GM18502 (cell line): ENCODE measurements around the gene PROSER2.

Experiments
- ATAC-seq: cut with Tn5 transposase; IDR thresholded peaks from one replicate; pipeline ENCODE4 v1.9.1; 2021; ENCODE audit warnings: mild to moderate bottlenecking; ENCODE audit not compliant: unreplicated experiment, poor library complexity

PROSER2 gene

DNA sequence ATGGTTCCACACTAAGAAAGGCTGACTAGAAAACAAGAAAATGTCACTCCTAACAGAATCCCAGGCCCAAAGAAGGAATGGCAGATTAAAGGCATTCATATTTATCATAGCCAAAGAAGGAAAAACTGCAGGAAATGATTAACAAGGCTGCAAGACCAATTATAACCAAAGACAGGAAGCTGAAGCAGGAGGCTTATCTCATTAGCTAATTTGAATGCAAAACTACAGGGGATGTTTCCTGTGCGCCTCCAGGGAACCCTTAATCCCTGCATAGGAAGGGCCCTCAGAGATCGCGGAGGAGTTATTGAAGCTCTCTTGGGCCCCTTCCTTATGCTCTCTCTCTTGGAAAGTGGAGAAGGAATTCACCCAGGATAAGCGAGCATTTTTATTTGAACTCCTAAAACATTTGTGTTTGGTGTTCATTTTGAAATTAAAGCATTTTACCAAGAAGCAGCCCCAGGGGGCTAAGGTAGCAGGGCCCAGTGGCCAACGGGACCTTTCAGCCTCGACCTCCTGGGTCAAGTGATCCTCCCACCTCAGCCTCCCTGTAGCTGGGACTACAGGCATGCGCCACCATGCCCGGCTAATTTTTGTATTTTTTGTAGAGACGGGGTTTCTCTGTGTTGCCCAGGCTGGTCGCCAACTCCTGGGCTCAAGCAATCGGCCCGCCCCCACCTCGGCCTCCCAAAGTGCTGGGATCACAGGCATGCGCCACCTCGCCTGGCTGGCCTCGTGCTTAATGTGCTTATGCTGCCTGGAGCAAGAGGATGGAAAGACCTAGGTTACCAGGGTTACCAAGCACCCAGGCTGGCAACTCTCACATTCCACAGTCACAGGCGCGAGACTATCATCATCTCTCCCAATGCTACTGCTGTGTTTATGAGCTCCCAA, 24.1 kb upstream of the PROSER2 start:
- ATAC-seq = no peak

DNA sequence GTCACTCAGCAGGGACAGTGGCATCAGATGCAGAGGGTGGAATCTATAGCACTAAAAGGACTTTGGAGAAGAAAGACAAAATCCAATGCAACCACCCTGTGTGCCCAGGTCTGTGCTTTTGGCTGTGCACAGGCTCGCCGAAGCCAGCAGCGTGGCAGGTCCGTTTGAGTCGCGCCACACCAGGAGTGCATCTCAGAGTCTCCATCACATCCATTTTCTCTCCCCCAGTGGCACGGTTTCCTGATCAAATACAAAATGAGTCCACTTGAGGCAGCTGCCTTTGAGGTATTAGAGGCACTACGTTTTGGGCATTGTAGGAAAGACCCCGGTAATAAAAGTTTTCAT, 23.4 kb upstream of the PROSER2 start:
- ATAC-seq = no peak

DNA sequence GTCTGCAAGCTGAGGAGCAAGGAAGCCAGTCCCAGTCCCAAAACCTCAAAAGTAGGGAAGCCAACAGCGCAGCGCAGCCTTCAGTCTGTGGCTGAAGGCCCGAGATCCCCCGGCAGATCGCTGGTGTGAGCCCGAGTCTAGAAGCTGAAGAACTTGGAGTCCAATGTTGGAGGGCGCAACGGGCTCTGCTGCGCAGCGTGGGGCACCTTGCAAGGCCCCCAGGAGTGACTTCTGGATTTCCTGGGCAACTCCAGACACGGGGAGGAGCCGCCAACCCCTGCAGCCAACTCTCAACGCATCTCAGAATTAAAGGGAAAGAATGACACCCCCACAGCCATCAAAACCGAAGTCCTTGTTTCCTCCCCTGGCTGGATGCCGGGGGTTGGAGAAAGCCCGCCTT, 18.8 kb upstream of the PROSER2 start:
- ATAC-seq = no peak

DNA sequence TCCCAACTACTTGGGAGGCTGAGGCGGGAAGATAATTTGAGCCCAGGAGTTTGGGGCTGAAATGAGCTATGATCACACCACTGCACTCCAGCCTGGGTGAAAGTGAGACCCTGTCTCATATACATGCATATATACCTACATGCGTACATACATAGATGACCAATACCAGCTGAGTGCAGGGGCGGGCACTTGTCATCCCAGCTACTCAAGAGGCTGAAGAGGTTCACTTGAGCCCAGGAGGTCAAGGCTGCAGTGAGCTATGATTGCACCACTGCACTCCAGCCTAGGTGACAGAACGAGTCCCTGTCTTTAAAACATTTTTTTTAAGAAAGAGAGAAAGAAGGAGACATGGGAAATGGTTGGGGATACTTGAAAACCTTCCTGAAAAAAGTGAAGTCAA, 17.4 kb upstream of the PROSER2 start:
- ATAC-seq = no peak

DNA sequence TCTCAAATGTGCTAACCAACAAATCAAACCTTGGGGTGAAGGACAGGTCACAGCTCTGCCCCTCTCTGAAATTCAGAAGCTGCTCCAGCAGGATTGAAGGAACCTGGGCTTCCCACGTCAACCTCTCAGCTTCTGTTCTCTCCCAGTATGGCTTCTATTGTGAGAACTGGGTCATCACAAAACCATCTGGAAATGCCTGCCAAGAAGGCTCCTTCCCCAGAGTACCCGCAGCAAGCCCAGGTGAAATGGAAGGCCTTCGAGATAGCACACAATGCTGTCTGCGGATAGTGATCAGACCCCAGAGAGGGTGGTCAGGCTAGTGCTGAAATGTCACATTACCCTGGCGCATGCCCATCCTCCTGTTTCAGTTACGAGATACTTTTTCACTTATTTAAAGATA, 16.4 kb upstream of the PROSER2 start:
- ATAC-seq = no peak

DNA sequence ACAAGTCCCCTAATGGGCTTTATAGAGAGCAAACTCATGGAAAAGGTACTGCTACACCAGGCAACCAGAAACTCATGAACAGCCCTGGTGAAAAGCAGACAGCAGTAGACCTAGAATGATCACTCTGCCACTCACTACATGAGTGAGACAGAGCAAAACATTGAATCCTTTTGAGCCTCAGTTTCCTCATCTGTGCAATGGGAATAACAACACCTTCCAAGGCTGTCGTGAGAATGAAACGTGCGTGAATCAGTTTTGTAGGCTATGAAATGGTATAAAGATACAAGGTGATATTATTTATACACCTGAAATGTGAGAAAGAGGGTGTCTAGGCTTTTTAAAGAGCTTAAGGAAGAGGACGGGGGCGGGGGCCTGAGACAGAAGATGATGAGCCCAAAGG, 14.3 kb upstream of the PROSER2 start:
- ATAC-seq = no peak

DNA sequence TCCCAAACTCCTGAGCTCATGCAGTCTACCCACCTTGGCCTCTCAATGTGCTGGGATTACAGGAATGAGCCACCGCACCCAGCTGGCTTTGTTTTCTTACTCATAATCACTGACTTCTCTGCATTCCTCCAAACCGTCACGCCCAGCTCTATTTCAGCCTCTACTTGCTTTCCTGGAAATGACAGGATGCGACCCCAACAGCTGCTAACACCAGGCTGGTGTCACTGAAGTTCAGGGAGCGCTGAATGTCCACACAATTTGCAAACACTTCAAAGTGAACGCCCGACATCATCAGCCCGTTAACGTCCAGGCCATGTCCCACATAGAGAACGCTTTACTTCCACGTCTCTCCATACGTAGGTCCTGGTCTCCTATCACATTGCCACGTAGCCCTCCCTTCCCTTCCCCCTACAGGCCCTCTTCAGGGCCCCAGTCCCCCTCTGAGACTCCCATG, 12.8 kb upstream of the PROSER2 start:
- ATAC-seq = no peak

DNA sequence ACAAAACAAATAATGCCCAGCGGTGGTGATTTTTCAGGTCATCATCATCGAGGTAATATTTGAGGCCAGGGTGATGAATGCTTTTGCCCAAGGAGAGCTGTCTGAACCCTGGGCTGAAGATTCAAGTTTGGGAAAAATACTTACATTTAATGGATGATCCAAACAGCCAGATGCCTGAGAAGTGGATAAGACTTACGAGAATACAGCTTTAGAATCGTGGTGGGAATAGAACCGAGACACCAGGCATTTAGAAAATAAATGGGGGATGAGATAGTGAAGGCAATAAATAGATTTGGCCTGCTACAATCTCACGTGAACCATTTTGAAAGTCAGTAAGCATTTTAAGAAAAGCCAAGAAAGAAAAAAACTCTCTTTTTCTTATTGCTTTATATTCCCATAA, 12.2 kb upstream of the PROSER2 start:
- no peak for ATAC-seq

DNA sequence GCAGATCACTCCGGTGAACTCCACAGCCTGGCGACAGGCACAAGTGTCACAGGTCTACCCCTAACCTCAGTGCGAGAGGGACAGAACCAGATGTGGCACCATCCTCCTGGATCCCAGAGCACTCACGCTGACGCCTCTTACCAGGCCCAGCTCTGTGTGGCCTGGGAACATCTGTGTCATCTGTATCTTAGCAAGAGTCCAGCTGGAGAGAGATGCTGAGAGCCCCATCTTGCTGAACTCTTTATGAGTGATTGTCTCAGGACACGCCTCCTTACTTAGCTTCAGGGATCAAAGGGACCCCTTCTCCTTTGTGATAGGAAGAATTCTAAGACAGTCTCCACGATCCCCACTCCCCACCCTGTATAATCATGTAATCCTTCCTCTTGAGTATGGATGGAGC, 10.0 kb upstream of the PROSER2 start:
- ATAC-seq = no peak

DNA sequence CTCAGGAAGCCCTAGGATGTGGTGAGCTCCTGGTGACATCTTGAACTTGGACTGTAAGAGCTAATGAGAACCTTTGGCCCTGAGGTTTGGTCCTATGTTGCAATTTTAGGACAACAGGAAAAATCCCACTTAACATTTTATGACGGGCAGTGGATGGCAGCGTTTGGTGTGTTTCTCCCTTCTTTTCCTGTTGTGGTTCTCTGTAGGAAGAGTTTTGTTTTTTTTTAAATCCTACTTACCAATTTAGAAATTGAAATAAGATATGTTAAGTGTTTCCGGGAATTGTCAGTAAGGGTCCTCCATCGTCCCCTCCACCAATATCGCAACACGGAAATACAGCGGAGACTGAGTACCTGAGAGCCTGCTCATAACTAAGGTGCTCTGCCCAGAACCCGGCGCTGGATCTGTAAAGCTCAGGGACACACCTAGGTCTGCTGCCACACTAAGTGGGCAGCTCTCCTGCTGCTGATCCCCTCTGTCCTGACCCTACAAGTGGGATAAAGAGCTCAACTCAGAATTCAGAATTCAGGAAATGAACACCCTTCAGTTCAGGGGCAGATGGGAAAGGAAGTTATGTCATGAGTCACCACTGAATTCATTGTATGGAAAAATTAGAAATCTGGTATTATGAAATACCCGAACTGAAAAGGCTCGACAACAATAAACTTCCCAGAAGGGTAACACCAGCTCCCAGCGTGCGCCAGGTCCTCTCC, 9.1 kb upstream of the PROSER2 start:
- no peak for ATAC-seq

DNA sequence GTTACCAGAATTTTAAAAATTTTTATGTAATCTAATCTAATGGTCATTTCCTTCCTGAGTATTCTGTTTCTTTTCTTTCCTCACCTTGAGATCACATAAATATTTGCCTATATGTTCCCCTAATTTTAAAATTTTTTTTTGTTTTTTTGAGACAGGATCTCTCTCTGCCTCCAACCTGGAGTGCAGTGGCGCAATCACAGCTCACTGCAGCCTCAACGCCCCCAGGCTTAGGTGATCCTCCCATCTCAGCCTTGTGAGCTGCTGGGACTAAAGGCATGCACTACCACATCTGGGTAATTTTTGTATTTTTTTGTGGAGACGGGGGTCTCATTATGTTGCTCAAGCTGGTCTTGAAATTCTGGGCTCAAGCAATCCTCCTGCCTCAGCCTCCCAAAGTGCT, 4.1 kb upstream of the PROSER2 start:
- ATAC-seq = no peak

DNA sequence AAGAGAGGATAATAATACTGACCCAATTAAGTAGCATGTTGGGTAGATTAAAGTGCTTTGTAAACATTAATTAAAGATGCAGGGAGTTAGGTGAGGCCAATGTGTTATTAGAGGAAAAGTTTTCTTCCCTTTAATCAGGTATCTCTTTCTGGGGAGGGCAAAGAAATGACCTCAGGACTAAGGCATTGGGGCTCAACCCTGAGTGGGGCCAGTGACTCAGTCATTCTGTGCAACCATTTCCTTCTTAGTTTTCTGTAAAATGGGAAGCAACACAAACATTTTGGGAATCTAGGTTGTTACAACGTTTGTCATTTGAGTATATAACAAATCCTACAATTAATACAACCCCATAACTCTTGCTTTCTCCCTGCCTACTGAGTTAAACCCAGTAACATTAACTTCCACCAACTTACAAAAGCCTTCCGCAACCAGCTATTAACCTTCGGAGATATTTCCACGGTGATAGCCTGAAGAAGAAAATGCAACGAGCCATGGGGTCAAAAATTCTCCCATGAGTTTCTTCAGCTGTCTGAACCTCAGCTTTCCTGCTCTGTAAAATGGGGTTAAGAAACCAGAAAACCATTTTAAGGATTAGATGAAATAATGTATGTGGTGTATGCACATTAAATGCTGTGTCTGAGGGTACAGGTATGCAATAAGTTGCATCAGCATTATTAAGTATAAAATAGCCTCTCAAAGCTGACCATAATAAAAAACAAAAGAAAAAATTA, 965 bp upstream of the PROSER2 start:
- no peak for ATAC-seq

DNA sequence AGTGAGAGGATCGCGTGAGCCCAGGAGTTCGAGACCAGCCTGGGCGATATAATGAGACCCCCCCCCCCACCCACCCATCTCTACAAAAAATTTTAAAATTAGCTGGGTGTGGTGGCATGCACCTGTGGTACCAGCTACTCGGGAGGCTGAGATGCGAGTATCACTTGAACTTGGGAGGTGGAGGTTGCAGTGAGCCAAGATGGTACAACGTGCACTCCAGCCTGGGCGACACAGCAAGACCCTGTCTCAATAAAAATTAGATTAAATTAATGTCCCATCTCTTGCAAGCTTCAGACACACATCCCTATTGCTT, 391 bp upstream of the PROSER2 start:
- ATAC-seq = no peak

DNA sequence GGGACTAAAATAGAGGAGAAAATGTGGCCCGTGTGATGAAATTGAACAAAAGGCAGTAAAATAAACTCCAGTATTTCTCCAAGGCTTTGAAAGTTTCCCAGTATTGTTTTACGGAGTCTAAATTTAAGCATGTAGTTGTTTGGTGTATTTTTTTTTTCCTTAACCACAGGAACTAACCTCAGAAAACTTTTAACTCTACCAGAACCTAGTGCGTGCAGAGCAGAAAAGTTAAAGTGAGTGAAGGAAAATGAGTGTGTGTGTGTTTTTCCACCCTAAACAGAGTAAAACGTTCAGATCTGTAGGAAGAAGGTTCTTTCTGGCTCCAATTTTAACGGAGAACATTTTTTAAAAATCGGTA, 812 bp downstream of the PROSER2 start:
- no peak for ATAC-seq

DNA sequence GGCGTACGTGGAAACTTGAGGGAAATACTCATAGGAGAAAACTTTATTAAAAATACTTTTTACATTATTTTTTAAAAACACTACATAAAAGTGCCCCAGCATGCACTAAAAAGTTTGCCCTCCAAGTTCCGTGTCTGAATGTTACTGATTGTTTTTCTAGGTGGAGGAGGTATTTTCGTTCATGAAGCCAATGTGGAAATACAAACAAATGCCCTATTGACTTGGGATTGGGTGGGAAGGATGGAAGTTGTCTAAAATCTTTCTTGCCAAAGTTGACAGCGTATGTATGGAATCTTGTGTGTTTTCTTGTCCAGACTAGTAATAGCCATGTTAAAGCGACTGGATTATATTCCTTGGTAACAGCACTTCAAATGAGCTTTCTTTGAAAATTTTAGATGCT, 1.2 kb downstream of the PROSER2 start:
- no peak for ATAC-seq

DNA sequence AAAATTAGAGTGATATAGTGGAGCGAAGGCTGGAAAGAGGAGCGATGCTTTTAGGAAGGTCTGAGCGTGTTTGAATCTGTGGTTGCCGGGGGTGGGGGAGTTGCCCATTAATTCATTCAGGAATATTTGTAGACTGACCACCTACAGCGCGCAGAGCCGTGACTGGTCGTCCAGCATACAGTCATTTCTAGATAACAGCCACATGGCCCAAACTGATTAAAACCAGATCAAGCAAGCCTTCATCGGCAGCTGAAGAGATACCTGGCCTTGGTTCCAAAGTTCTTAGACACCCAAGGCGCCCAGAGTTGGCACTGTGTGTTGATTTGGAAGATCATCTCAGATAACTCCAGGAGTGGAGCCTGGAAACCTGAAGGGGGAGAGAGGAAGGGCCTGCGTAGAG, 1.7 kb downstream of the PROSER2 start:
- no peak for ATAC-seq

DNA sequence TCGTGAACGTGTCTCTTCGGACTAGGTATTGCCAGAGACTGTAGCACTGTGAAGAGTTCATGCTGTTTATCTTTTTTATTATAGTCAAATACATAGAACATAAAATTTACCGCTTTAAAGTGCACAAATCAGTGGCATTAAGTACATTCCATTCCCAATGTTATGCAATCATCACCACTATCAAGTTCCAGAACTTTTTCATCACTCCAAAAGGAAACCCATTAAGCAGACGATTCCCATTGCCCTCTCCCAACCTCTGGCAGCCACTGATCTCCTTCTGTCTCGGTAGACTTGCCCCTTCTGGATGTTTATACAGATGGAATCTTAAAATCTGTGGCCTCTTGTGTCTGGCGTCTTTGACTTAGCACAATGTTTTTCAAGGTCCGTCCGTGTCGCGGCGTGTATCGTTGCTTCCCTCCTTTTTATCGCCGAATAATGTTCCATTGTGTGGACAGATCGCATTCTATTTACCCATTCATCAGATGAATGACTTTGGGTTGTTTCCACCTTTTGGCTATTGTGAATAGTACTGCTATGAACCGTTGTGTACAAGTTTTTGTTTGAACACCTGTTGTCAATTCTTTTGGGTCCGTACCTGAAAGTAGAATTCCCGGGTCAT, 2.7 kb downstream of the PROSER2 start:
- no peak for ATAC-seq

DNA sequence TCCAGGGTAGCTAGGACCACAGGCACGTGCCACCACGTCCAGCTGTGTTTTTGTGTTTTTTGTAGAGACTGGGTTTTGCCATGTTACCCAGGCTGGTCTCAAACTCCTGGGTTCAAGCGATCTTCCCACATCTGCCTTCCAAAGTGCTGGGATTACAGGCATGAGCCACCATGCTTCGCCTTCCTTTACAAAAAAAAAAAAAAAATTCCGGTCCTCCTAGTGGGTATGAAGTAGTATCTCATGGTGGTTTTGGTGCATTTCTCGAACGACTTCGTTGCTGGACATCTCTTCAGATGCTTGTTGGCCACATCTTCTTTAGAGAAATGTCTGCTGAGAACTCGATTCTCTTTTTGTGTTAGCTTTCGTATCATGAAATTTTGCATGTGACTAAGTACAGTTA, 3.9 kb downstream of the PROSER2 start:
- no peak for ATAC-seq

DNA sequence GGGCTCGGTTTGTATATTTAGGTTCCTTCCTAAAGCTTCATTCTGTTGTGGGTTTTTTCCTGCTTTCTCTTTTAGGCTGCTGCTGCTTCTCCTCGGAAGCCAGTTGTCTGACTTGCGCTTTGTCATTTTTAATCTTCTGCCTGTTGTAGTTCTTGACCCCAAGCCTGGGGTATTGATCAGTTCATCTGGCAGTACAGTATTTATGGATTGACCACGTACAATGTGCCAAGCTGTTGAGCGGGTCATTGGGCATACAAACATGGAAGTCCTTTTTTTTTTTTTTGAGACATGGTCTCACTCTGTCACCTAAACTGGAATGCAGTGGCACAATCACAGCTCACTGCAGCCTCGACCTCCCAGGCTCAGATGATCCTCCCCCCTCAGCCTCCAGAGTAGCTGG, 4.3 kb downstream of the PROSER2 start:
- no peak for ATAC-seq

DNA sequence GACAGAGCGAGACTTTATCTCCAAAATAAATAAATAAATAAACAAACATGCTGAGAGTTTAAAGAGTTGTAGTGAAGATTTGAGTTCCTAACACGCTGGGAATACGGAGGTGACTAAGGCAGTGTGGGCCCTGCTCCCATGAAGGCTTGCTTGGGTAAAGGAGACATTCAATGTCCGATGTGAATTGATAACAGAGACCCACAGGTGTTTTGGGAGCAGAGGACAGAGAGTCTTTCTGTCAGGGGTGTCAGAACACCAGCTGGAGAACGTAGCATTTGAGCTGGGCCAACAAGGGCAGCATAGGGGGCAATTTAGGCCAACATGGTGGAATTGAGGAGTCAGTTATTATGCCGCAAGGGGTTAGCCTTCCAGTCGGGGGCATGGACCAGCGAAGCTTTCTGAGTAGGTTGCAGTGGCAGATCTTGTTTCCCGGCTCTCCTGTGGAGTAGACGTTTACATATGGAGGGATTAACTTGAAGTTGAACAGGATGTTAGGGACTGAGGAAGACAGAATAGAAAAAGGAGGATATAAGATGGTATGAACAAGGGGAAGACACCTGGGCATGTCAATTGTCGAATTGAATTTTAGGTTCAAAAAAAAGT, 5.6 kb downstream of the PROSER2 start:
- ATAC-seq = no peak
